ENCODE results near the gene CES3. TPM values are rescaled to one million over a fixed set of nuclear protein-coding genes. Genes with fewer than 3 reads are reported as not detected.

Gene CES3
- total RNA-seq, 1 experiment from 2014 or later: 0.53 TPM

GRCh38 chr16:67000384-67001351 is 39.6 kb downstream of the CES3 start:
- DNase-seq (ENCODE audit: low read depth): no peak

GRCh38 chr16:67001726-67002125 is 40.7 kb downstream of the CES3 start:
- DNase-seq (ENCODE audit: low read depth): peak; percentile 58

GRCh38 chr16:67006930-67007658 is 46.0 kb downstream of the CES3 start:
- peak; percentile 71 for DNase-seq (ENCODE audit: low read depth)

- no peak for DNase-seq (ENCODE audit: low read depth)
Observed at GRCh38 chr16:67009158-67009557, 48.1 kb downstream of the CES3 start.

GRCh38 chr16:67011274-67011673 is 50.2 kb downstream of the CES3 start:
- no peak for DNase-seq (ENCODE audit: low read depth)

- no peak for DNase-seq (ENCODE audit: low read depth)
Observed at GRCh38 chr16:67013233-67013822, 52.3 kb downstream of the CES3 start.

- peak; percentile 29 for DNase-seq (ENCODE audit: low read depth)
Observed at GRCh38 chr16:67013823-67014633, 53.0 kb downstream of the CES3 start.

GRCh38 chr16:67014634-67015312 is 53.7 kb downstream of the CES3 start:
- DNase-seq (ENCODE audit: low read depth): no peak

- no peak for DNase-seq (ENCODE audit: low read depth)
Observed at GRCh38 chr16:67015313-67015731, 54.3 kb downstream of the CES3 start.

GRCh38 chr16:67016143-67016542 is 55.1 kb downstream of the CES3 start:
- no peak for DNase-seq (ENCODE audit: low read depth)

GRCh38 chr16:67016681-67017420 is 55.8 kb downstream of the CES3 start:
- DNase-seq (ENCODE audit: low read depth): no peak

GRCh38 chr16:67017421-67017750 is 56.3 kb downstream of the CES3 start:
- no peak for DNase-seq (ENCODE audit: low read depth)

GRCh38 chr16:67017810-67018488 is 56.9 kb downstream of the CES3 start:
- DNase-seq (ENCODE audit: low read depth): peak; percentile 94

GRCh38 chr16:67019171-67019570 is 58.1 kb downstream of the CES3 start:
- DNase-seq (ENCODE audit: low read depth): no peak

GRCh38 chr16:67021321-67021720 is 60.3 kb downstream of the CES3 start:
- no peak for DNase-seq (ENCODE audit: low read depth)

GRCh38 chr16:67022531-67023214 is 61.6 kb downstream of the CES3 start:
- no peak for DNase-seq (ENCODE audit: low read depth)

GRCh38 chr16:67023689-67024088 is 62.6 kb downstream of the CES3 start:
- no peak for DNase-seq (ENCODE audit: low read depth)
